Bronchial epithelial cell (primary cell): ENCODE data around the gene OXSM. TPM values are rescaled to one million over a fixed set of nuclear protein-coding genes. Genes with fewer than 3 reads are reported as not detected.
A peak's percentile ranks its signal among the peaks of the same experiment; 100 is the strongest.

Source experiments
- DNase-seq: peaks from one replicate; pipeline ENCODE4 v3.0.0-alpha.2; 2010; ENCODE audit warnings: low read depth
- FAIRE-seq: peaks from 2 replicates; lab custom pipeline; 2011; peaks lifted over from hg19 to GRCh38; lab: Jason Lieb, UNC
- H3K27me3 ChIP-seq: 2 replicates; pipeline ENCODE4 v1.5.1; 2011; ENCODE audit warnings: low read length; ENCODE audit not compliant: control insufficient read depth, insufficient read depth
- H3K36me3 ChIP-seq: 2 replicates; pipeline ENCODE4 v1.5.1; 2011; ENCODE audit warnings: low read length; ENCODE audit not compliant: control insufficient read depth, insufficient read depth
- H3K4me3 ChIP-seq: 2 replicates; pipeline ENCODE4 v1.5.1; 2011; ENCODE audit warnings: mild to moderate bottlenecking, low read depth, low read length, control low read depth
- total RNA-seq: library from RNA; depleted of rRNA; stranded (reverse); fragments of >200 nt; gene quantifications from 2 replicates; pipeline ENCODE4 v1.2.1, GENCODE V29; 2014
- TF ChIP-seq, protein P1 (sequence below): IDR thresholded peaks from 2 replicates; pipeline ENCODE4 v1.5.1; 2011; ENCODE audit warnings: mild to moderate bottlenecking, moderate library complexity, low read length, control low read depth, inconsistent platforms; ENCODE audit not compliant: insufficient read depth, severe bottlenecking

Gene OXSM
- total RNA-seq, 1 donor from 2014 or later = 24.0 TPM

DNA sequence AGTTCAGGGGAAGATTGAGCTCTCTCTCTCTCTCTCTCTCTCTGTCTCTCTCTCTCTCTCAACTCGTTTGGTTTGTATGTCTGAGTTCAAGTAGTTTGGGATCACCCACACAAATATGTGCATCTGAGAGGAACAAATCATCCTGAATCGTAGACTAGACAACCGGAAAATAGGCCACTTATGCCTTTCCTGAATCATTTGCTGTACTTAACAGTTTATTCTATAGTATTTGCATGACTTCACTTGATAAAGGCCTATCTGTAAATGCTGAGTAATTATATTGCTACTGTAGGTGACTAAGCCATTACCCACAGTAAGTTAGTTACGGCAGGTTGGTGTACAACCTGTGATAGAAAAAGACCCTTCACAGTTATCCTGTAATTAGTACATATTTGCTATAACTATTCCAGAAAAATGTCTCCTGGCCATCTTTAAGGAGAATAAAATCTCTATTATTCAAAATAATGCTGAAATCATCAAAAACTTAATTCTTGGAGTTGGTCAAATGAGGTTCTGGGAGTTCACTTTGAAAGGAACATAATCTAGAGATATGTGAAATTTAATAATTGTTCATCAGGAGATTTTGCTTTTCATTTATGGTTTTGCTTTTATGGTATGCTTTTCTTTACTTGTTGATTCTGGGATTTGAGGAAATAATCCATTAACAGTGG lies 31.1 kb downstream of the OXSM start:
- FAIRE-seq (no peak), DNase-seq (peak; percentile 70)
- TF ChIP-seq, protein P1, sequence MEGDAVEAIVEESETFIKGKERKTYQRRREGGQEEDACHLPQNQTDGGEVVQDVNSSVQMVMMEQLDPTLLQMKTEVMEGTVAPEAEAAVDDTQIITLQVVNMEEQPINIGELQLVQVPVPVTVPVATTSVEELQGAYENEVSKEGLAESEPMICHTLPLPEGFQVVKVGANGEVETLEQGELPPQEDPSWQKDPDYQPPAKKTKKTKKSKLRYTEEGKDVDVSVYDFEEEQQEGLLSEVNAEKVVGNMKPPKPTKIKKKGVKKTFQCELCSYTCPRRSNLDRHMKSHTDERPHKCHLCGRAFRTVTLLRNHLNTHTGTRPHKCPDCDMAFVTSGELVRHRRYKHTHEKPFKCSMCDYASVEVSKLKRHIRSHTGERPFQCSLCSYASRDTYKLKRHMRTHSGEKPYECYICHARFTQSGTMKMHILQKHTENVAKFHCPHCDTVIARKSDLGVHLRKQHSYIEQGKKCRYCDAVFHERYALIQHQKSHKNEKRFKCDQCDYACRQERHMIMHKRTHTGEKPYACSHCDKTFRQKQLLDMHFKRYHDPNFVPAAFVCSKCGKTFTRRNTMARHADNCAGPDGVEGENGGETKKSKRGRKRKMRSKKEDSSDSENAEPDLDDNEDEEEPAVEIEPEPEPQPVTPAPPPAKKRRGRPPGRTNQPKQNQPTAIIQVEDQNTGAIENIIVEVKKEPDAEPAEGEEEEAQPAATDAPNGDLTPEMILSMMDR = no peak

DNA sequence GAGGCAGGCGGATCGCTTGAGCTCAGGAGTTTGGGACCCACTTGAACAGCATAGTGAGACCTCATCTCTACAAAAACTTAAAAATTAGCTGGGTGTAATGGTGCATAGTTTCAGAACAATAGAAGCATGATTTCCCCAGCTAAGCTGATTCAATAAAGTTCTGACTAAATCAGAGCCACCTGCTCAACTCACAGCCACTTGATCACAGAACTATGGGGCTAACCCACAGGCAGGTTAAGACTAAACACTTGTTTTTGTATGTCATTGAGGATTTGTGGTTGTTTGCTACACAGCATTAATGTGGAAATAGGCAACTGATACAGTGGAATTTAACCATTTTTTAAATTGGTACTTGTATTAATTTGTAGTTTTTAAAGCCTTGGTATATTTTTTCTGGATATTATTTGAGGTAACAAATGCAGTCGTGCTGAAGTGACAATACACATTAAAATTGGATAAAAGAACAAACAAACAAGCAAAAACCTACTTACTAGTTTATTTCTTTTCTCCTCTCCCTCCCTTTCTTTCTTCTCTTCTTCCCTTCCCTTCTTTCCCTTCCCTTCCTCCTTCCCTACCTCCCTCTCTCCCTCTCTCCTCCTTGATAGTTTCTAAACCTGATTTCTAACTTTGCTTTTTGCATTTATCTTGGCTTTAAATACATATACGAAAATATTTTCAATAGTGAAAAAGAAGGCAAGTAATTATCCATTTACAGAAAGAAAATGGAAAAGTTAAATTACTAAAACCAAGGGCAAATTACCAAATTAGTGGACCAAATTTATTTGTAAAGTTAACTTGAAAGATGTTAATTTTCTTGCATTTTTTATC lies 32.1 kb downstream of the OXSM start:
- Histone ChIP-seq H3K4me3 (no peak overlapping the region), H3K36me3 (no peaks in the 10 kb centered on the region), H3K27me3 (no peaks in the 10 kb centered on the region)
- FAIRE-seq (no peak), DNase-seq (no peak)
- TF ChIP-seq, protein P1 = no peak

More for the DNA sequence above, 31.1 kb downstream of the OXSM start:
- Histone ChIP-seq H3K4me3 (no peak overlapping the region), H3K27me3 (no peaks in the 10 kb centered on the region), H3K36me3 (no peaks in the 10 kb centered on the region)

DNA sequence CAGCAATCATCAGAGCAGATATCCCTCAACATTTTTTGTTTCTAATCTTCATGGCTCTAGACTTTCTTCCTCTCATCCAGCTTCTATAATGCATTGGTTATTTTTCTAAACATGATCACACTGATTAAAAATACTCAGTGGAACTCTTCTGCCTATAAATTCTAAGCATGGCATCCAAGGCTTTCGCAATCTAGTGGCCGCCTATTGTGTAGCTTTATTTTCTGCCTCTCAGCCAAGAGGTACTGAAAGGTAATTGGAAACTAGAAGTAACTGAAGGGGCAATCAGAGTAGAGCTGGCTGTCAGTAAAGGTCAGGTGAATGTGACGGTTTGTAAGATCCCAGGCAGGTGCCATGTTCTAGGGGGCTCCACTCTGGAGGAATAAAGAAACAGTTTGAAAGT lies 33.4 kb downstream of the OXSM start:
- Histone ChIP-seq H3K27me3 (no peaks in the 10 kb centered on the region), H3K4me3 (no peak overlapping the region), H3K36me3 (no peaks in the 10 kb centered on the region)
- no peak for FAIRE-seq
- no peak for DNase-seq
- TF ChIP-seq, protein P1 = no peak

DNA sequence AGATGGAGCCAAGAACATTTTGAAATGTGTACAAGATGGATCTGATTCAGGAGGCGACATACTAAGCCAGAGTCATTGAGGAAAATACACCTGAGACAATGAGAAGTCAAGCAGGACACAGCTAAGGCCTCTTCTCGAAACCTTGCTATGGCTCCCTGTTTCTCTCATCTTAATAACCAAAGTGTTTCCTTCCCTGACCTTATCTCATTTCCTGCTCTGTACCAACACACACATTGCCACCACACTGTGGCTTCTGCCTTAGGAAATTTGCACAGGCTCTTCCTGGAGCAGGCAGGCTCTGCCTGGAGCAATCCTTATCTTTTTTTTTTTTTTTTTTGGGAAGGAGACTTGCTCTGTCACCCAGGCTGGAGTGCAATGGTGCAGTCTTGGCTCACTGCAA lies 36.6 kb downstream of the OXSM start:
- no peaks in the 10 kb centered on the region for H3K36me3 ChIP-seq
- H3K4me3 ChIP-seq = no peak overlapping the region
- peak; percentile 36 for FAIRE-seq
- H3K27me3 ChIP-seq = no peaks in the 10 kb centered on the region
- TF ChIP-seq, protein P1 = no peak
- DNase-seq = no peak

DNA sequence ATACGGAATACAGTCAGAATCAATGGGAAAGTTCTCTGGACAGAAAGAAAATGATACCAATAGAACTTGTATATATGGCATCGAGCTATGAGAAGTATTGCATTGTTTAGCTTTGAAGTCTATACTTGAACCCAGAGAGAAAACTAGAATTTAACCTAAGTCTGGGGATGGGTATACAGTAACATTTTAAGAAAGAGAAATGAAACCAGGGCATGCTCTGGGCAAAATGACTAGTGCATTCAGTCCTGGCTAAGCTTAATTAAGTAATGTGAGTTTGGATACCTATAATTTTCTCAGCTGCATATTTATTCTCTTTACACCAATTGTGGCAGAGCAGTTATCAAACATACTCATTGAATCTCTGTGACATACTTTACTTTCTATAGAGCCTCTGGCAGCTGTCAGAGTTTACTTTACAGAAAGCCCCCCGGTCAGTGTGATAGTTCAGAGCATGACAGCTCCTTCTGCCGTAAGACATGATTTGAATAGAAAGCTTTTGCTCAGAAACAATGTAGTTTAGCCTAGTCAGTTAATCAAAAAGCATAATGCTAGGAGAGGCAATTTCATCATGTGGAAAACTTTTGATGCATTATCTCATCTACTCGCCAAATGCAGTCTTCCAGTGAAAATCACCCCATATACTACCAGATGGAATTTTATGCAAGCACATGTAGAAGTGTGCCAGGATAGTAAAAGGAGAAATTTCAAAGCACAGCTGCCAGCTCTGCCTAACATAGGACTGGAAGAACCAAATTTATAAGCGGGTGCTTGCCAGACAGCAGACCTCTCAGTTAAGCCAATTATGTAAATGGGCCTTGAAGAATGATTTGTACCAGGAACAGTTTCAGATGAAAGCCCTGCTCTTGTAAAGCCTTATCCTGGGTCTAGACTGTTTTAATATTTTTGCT lies 40.7 kb downstream of the OXSM start:
- no peak for FAIRE-seq
- DNase-seq = no peak
- H3K36me3 ChIP-seq = no peaks in the 10 kb centered on the region
- no peak overlapping the region for H3K4me3 ChIP-seq
- TF ChIP-seq, protein P1 = no peak
- no peaks in the 10 kb centered on the region for H3K27me3 ChIP-seq
